Stimulated activated naive CD8-positive, alpha-beta T cell treated with anti-CD3 and anti-CD28 coated beads, Interleukin-15, Interleukin-2, amounts not matched to agents 100 ng/mL and 50 ng/mL, for 24 hours (primary cell): ENCODE data around the gene RHOBTB1.

ENCODE experiments used
- H3K27ac Mint-ChIP-seq: one replicate; pipeline ENCODE4 v1.8.0; 2021; ENCODE audit warnings: mild to moderate bottlenecking, mixed read lengths
- H3K27me3 Mint-ChIP-seq: one replicate; pipeline ENCODE4 v1.8.0; 2021; ENCODE audit warnings: mixed read lengths
- H3K36me3 Mint-ChIP-seq: one replicate; pipeline ENCODE4 v1.8.0; 2021; ENCODE audit warnings: low read depth, mixed read lengths
- H3K4me1 Mint-ChIP-seq: one replicate; pipeline ENCODE4 v1.8.0; 2021; ENCODE audit warnings: low read depth, mixed read lengths
- H3K4me3 Mint-ChIP-seq: one replicate; pipeline ENCODE4 v1.8.0; 2021; ENCODE audit warnings: mild to moderate bottlenecking, mixed read lengths
- H3K9me3 Mint-ChIP-seq: one replicate; pipeline ENCODE4 v1.8.0; 2021; ENCODE audit warnings: mixed read lengths

Gene RHOBTB1

GRCh38 chr10:60955316-60955715 lies 11.3 kb upstream of the RHOBTB1 start:
- H3K4me1 Mint-ChIP-seq: no peaks in the 10 kb centered on the region
- H3K27ac Mint-ChIP-seq: no peak overlapping the region
- no peaks in the 10 kb centered on the region for H3K36me3 Mint-ChIP-seq
- no peak overlapping the region for H3K4me3 Mint-ChIP-seq
- H3K9me3 Mint-ChIP-seq: no peaks in the 10 kb centered on the region
- H3K27me3 Mint-ChIP-seq: no peaks in the 10 kb centered on the region

- H3K4me3 Mint-ChIP-seq: no peak overlapping the region
- H3K9me3 Mint-ChIP-seq: no peaks in the 10 kb centered on the region
- peaks cover 2% of the 10 kb centered on the region for H3K27me3 Mint-ChIP-seq
- peaks cover 3% of the 10 kb centered on the region for H3K4me1 Mint-ChIP-seq
- H3K36me3 Mint-ChIP-seq: no peaks in the 10 kb centered on the region
- H3K27ac Mint-ChIP-seq: no peak overlapping the region
These were observed 10.1 kb upstream of the RHOBTB1 start for GRCh38 chr10:60954035-60954434.

- Mint-ChIP-seq H3K27me3 (peaks cover 3% of the 10 kb centered on the region), H3K27ac (no peak overlapping the region), H3K9me3 (no peaks in the 10 kb centered on the region), H3K36me3 (no peaks in the 10 kb centered on the region), H3K4me3 (no peak overlapping the region), H3K4me1 (peaks cover 3% of the 10 kb centered on the region)
These were observed 9.4 kb upstream of the RHOBTB1 start for GRCh38 chr10:60953420-60953819.

- H3K4me1 Mint-ChIP-seq: peaks cover 3% of the 10 kb centered on the region
- no peaks in the 10 kb centered on the region for H3K9me3 Mint-ChIP-seq
- H3K36me3 Mint-ChIP-seq: no peaks in the 10 kb centered on the region
- H3K27me3 Mint-ChIP-seq: peaks cover 6% of the 10 kb centered on the region
- no peak overlapping the region for H3K27ac Mint-ChIP-seq
- no peak overlapping the region for H3K4me3 Mint-ChIP-seq
These were observed 8.8 kb upstream of the RHOBTB1 start for GRCh38 chr10:60952846-60953220.

GRCh38 chr10:60952067-60952845 lies 8.3 kb upstream of the RHOBTB1 start:
- Mint-ChIP-seq H3K9me3 (no peaks in the 10 kb centered on the region), H3K27me3 (peaks cover 7% of the 10 kb centered on the region), H3K4me1 (peaks cover 3% of the 10 kb centered on the region), H3K36me3 (no peaks in the 10 kb centered on the region), H3K4me3 (no peak overlapping the region), H3K27ac (no peak overlapping the region)

GRCh38 chr10:60951272-60951724 lies 7.3 kb upstream of the RHOBTB1 start:
- Mint-ChIP-seq H3K9me3 (no peaks in the 10 kb centered on the region), H3K4me1 (peaks cover 3% of the 10 kb centered on the region), H3K36me3 (no peaks in the 10 kb centered on the region), H3K27ac (no peak overlapping the region), H3K27me3 (peaks cover 15% of the 10 kb centered on the region), H3K4me3 (no peak overlapping the region)

GRCh38 chr10:60950300-60950699 lies 6.3 kb upstream of the RHOBTB1 start:
- Mint-ChIP-seq H3K9me3 (no peaks in the 10 kb centered on the region), H3K36me3 (no peaks in the 10 kb centered on the region), H3K4me1 (peaks cover 3% of the 10 kb centered on the region), H3K27ac (no peak overlapping the region), H3K4me3 (no peak overlapping the region), H3K27me3 (peaks cover 23% of the 10 kb centered on the region)

GRCh38 chr10:60948851-60949250 lies 4.9 kb upstream of the RHOBTB1 start:
- H3K27me3 Mint-ChIP-seq: peaks cover 34% of the 10 kb centered on the region
- H3K4me1 Mint-ChIP-seq: peaks cover 6% of the 10 kb centered on the region
- no peak overlapping the region for H3K4me3 Mint-ChIP-seq
- H3K36me3 Mint-ChIP-seq: no peaks in the 10 kb centered on the region
- H3K27ac Mint-ChIP-seq: no peak overlapping the region
- no peaks in the 10 kb centered on the region for H3K9me3 Mint-ChIP-seq

- peaks cover 57% of the 10 kb centered on the region for H3K27me3 Mint-ChIP-seq
- peaks cover 13% of the 10 kb centered on the region for H3K4me1 Mint-ChIP-seq
- H3K9me3 Mint-ChIP-seq: no peaks in the 10 kb centered on the region
- no peaks in the 10 kb centered on the region for H3K36me3 Mint-ChIP-seq
- H3K27ac Mint-ChIP-seq: no peak overlapping the region
- peak overlapping the region; percentile 72 for H3K4me3 Mint-ChIP-seq
These were observed 919 bp upstream of the RHOBTB1 start for GRCh38 chr10:60944910-60945297.

GRCh38 chr10:60943316-60944057 lies 498 bp downstream of the RHOBTB1 start:
- H3K27ac Mint-ChIP-seq: no peak overlapping the region
- H3K36me3 Mint-ChIP-seq: no peaks in the 10 kb centered on the region
- H3K27me3 Mint-ChIP-seq: peaks cover 58% of the 10 kb centered on the region
- no peaks in the 10 kb centered on the region for H3K9me3 Mint-ChIP-seq
- peaks cover 11% of the 10 kb centered on the region for H3K4me1 Mint-ChIP-seq
- H3K4me3 Mint-ChIP-seq: peak overlapping the region; percentile 66

GRCh38 chr10:60942788-60943315 lies 1.1 kb downstream of the RHOBTB1 start:
- peaks cover 55% of the 10 kb centered on the region for H3K27me3 Mint-ChIP-seq
- peaks cover 11% of the 10 kb centered on the region for H3K4me1 Mint-ChIP-seq
- H3K27ac Mint-ChIP-seq: no peak overlapping the region
- peak overlapping the region; percentile 66 for H3K4me3 Mint-ChIP-seq
- H3K36me3 Mint-ChIP-seq: no peaks in the 10 kb centered on the region
- no peaks in the 10 kb centered on the region for H3K9me3 Mint-ChIP-seq

- Mint-ChIP-seq H3K27ac (no peak overlapping the region), H3K9me3 (no peaks in the 10 kb centered on the region), H3K4me3 (peak overlapping the region; percentile 66), H3K4me1 (peaks cover 11% of the 10 kb centered on the region), H3K36me3 (no peaks in the 10 kb centered on the region), H3K27me3 (peaks cover 54% of the 10 kb centered on the region)
These were observed 1.7 kb downstream of the RHOBTB1 start for GRCh38 chr10:60942134-60942787.

- Mint-ChIP-seq H3K27me3 (peaks cover 39% of the 10 kb centered on the region), H3K4me1 (peaks cover 11% of the 10 kb centered on the region), H3K9me3 (no peaks in the 10 kb centered on the region), H3K4me3 (no peak overlapping the region), H3K27ac (no peak overlapping the region), H3K36me3 (no peaks in the 10 kb centered on the region)
These were observed 3.5 kb downstream of the RHOBTB1 start for GRCh38 chr10:60940446-60940845.

GRCh38 chr10:60937784-60938654 lies 6.0 kb downstream of the RHOBTB1 start:
- H3K27me3 Mint-ChIP-seq: peaks cover 23% of the 10 kb centered on the region
- H3K27ac Mint-ChIP-seq: no peak overlapping the region
- H3K4me3 Mint-ChIP-seq: no peak overlapping the region
- H3K4me1 Mint-ChIP-seq: peaks cover 5% of the 10 kb centered on the region
- no peaks in the 10 kb centered on the region for H3K36me3 Mint-ChIP-seq
- no peaks in the 10 kb centered on the region for H3K9me3 Mint-ChIP-seq
